H9 (cell line): ENCODE data around the gene EEF1AKMT3. TPM values are rescaled to one million over a fixed set of nuclear protein-coding genes. Genes with fewer than 3 reads are reported as not detected.

Source experiments
- DNase-seq: peaks from one replicate; pipeline ENCODE4 v3.0.0-alpha.2; 2017
- H2AFZ ChIP-seq: one replicate; pipeline ENCODE4 v1.6.1; 2013; ENCODE audit warnings: mild to moderate bottlenecking, low read length, control low read depth, moderate library complexity
- H2AK5ac ChIP-seq: 2 replicates; pipeline ENCODE4 v1.6.1; 2013; ENCODE audit warnings: low read length, control low read depth, mixed read lengths; ENCODE audit not compliant: insufficient read length
- H2BK120ac ChIP-seq: one replicate; pipeline ENCODE4 v1.6.1; 2013; ENCODE audit warnings: low read depth, mild to moderate bottlenecking, low read length, control low read depth, inconsistent platforms; ENCODE audit not compliant: poor library complexity, severe bottlenecking
- H2BK12ac ChIP-seq: 2 replicates; pipeline ENCODE4 v1.6.1; 2013; ENCODE audit warnings: low read length, control low read depth, mixed read lengths, low read depth; ENCODE audit not compliant: insufficient read length
- H2BK15ac ChIP-seq: 2 replicates; pipeline ENCODE4 v1.6.1; 2013; ENCODE audit warnings: low read depth, low read length, control low read depth
- H2BK20ac ChIP-seq: one replicate; pipeline ENCODE4 v1.6.1; 2013; ENCODE audit warnings: low read depth, mild to moderate bottlenecking, low read length, control low read depth, inconsistent platforms; ENCODE audit not compliant: poor library complexity, severe bottlenecking
- H2BK5ac ChIP-seq: 2 replicates; pipeline ENCODE4 v1.6.1; 2013; ENCODE audit warnings: low read length, control low read depth, mixed read lengths; ENCODE audit not compliant: insufficient read length
- H3K14ac ChIP-seq: 2 replicates; pipeline ENCODE4 v1.6.1; 2013; ENCODE audit warnings: low read length, control low read depth; ENCODE audit not compliant: insufficient read depth
- H3K18ac ChIP-seq: 2 replicates; pipeline ENCODE4 v1.6.1; 2013; ENCODE audit warnings: low read depth, mild to moderate bottlenecking, mixed read lengths, low read length, control low read depth; ENCODE audit not compliant: insufficient read length
- H3K23ac ChIP-seq: 2 replicates; pipeline ENCODE4 v1.6.1; 2013; ENCODE audit warnings: low read length, control low read depth, mixed read lengths, low read depth; ENCODE audit not compliant: insufficient read length
- H3K23me2 ChIP-seq: 2 replicates; pipeline ENCODE4 v1.6.1; 2013; ENCODE audit warnings: low read depth, mild to moderate bottlenecking, mixed read lengths, low read length, control low read depth; ENCODE audit not compliant: insufficient read length, poor library complexity, severe bottlenecking
- H3K27ac ChIP-seq: 2 replicates; pipeline ENCODE4 v1.5.1; 2013; ENCODE audit warnings: low read length, control low read depth, mixed read lengths, low read depth; ENCODE audit not compliant: insufficient read length
- H3K27me3 ChIP-seq: 2 replicates; pipeline ENCODE4 v1.6.1; 2013; ENCODE audit warnings: low read length, control low read depth, inconsistent platforms; ENCODE audit not compliant: insufficient read depth
- H3K4ac ChIP-seq: 2 replicates; pipeline ENCODE4 v1.6.1; 2013; ENCODE audit warnings: low read depth, mild to moderate bottlenecking, control low read depth, inconsistent platforms, low read length, moderate library complexity
- H3K4me1 ChIP-seq: 2 replicates; pipeline ENCODE4 v1.6.1; 2013; ENCODE audit warnings: low read length, control low read depth, inconsistent platforms; ENCODE audit not compliant: insufficient read depth
- H3K4me2 ChIP-seq: 2 replicates; pipeline ENCODE4 v1.6.1; 2013; ENCODE audit warnings: low read length, control low read depth, mixed read lengths; ENCODE audit not compliant: insufficient read length, insufficient read depth
- H3K56ac ChIP-seq: 2 replicates; pipeline ENCODE4 v1.6.1; 2013; ENCODE audit warnings: low read depth, mild to moderate bottlenecking, mixed read lengths, low read length, control low read depth; ENCODE audit not compliant: insufficient read length
- H3K79me1 ChIP-seq: 2 replicates; pipeline ENCODE4 v1.6.1; 2013; ENCODE audit warnings: low read depth, mild to moderate bottlenecking, moderate library complexity, low read length, control low read depth, inconsistent platforms; ENCODE audit not compliant: insufficient read depth, poor library complexity, severe bottlenecking
- H3K79me2 ChIP-seq: 2 replicates; pipeline ENCODE4 v1.6.1; 2013; ENCODE audit warnings: low read length, control low read depth, inconsistent platforms; ENCODE audit not compliant: insufficient read depth
- H3K9ac ChIP-seq: 2 replicates; pipeline ENCODE4 v1.6.1; 2013; ENCODE audit warnings: low read length, control low read depth, mixed read lengths; ENCODE audit not compliant: insufficient read length; ENCODE audit errors: extremely low read depth
- H3K9me3 ChIP-seq: one replicate; pipeline ENCODE4 v1.6.1; 2013; ENCODE audit warnings: low read depth, low read length, inconsistent platforms; ENCODE audit not compliant: control insufficient read depth
- H3T11ph ChIP-seq: one replicate; pipeline ENCODE4 v1.6.1; 2013; ENCODE audit warnings: mild to moderate bottlenecking, low read length, control low read depth, inconsistent platforms
- H4K20me1 ChIP-seq: one replicate; pipeline ENCODE4 v1.6.1; 2013; ENCODE audit not compliant: control insufficient read depth, insufficient read length, insufficient read depth
- H4K5ac ChIP-seq: 2 replicates; pipeline ENCODE4 v1.6.1; 2013; ENCODE audit warnings: low read depth, mild to moderate bottlenecking, mixed read lengths, low read length, control low read depth; ENCODE audit not compliant: insufficient read length
- H4K8ac ChIP-seq: replicated peaks from 2 replicates; pipeline ENCODE4 v1.6.1; 2013; ENCODE audit warnings: low read length, control low read depth, mixed read lengths, low read depth; ENCODE audit not compliant: insufficient read length
- H4K91ac ChIP-seq: 2 replicates; pipeline ENCODE4 v1.6.1; 2013; ENCODE audit warnings: low read depth, mild to moderate bottlenecking, moderate library complexity, mixed read lengths, low read length, control low read depth; ENCODE audit not compliant: insufficient read length
- H3K27ac Mint-ChIP-seq, 3 experiments: 2 replicates in 2 of 3; 3 replicates in 1 of 3; pipeline ENCODE4 v1.8.0; 2020 to 2021; ENCODE audit warnings: mixed read lengths in 3 of 3, mild to moderate bottlenecking in 1 of 3, moderate library complexity in 1 of 3
- H3K27me3 Mint-ChIP-seq: 2 replicates; pipeline ENCODE4 v1.8.0; 2021; ENCODE audit warnings: low read depth, mild to moderate bottlenecking, moderate library complexity, mixed read lengths
- H3K36me3 Mint-ChIP-seq, 3 experiments: 2 replicates in 2 of 3; 3 replicates in 1 of 3; pipeline ENCODE4 v1.8.0; 2020 to 2021; ENCODE audit warnings: low read depth in 3 of 3, mixed read lengths in 3 of 3; ENCODE audit not compliant: insufficient read depth in 1 of 3
- H3K4me1 Mint-ChIP-seq, 2 experiments: 2 replicates each; pipeline ENCODE4 v1.8.0; 2020; ENCODE audit warnings: mixed read lengths in 2 of 2
- H3K4me3 Mint-ChIP-seq, 2 experiments: 2 replicates in 1 of 2; 3 replicates in 1 of 2; pipeline ENCODE4 v1.8.0; 2020 to 2021; ENCODE audit warnings: mild to moderate bottlenecking in 2 of 2, mixed read lengths in 2 of 2, moderate library complexity in 1 of 2
- H3K9me3 Mint-ChIP-seq, 2 experiments: 2 replicates in 1 of 2; 3 replicates in 1 of 2; pipeline ENCODE4 v1.8.0; 2020; ENCODE audit warnings: mild to moderate bottlenecking in 2 of 2, mixed read lengths in 2 of 2, moderate library complexity in 1 of 2
- WGBS: extraction: QIAGEN DNeasy Blood & Tissue Kit; methylation state at CpG from one replicate; pipeline ENCODE4 v1.1.7; 2013; ENCODE audit warnings: missing lambda C conversion rate, low lambda C conversion rate, mixed read lengths; ENCODE audit not compliant: insufficient read length; ENCODE audit errors: extremely low coverage; 5-methylcytosine and 5-hydroxymethylcytosine counted together
- total RNA-seq: library from RNA; stranded (reverse); gene quantifications from 2 replicates; pipeline ENCODE4 v1.2.1, GENCODE V29; 2021
- TF ChIP-seq, protein P1 (sequence below): fragments of 200-600 bp; sonication (generic); conservative IDR thresholded peaks from 3 replicates; pipeline ENCODE4 v1.8.0; 2021; ENCODE audit warnings: antibody characterized with exemption, mild to moderate bottlenecking

The EEF1AKMT3 gene
- total RNA-seq, 1 experiment from 2014 or later = 2.9 TPM

DNA sequence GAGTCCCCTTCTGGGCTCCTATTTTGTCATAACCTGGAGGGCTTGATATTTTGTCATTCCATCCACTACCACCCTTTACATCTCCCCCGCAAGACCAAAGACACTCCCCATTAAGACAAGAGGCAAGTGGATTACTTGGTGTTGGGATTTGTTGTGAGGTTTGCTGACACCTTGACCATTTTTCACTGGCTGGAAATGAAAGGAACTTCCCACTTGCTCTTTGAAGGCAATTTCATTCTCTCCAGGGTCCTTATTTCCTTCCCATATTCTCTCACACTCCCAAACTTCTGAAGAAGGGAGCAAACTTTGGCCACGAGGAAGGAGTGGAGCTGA, 48.8 kb upstream of the EEF1AKMT3 start:
- H3K23ac ChIP-seq = no peak overlapping the region
- no CpG with 5 or more reads among the region's 2 CpGs for WGBS
- Mint-ChIP-seq H3K27ac (no peak overlapping the region), H3K27me3 (peaks cover 53% of the 10 kb centered on the region), H3K36me3 (peaks cover 10 to 28% (median 15%) of the 10 kb centered on the region in 3 experiments), H3K9me3 (no peaks in the 10 kb centered on the region; a peak in 1 of 5 replicates), H3K4me1 (peaks cover 12 to 17% of the 10 kb centered on the region in 2 experiments), H3K4me3 (no peak overlapping the region)
- no peaks in the 10 kb centered on the region; the same call in 1 of the 2 replicates for H3K4me1 ChIP-seq
- H2BK5ac ChIP-seq = no peak overlapping the region
- H2AFZ ChIP-seq = no peak overlapping the region
- no peak overlapping the region for H3K27ac ChIP-seq
- H4K5ac ChIP-seq = no peak overlapping the region
- H3K18ac ChIP-seq = no peak overlapping the region
- no peak overlapping the region for H3K4me2 ChIP-seq
- H2BK12ac ChIP-seq = no peak overlapping the region
- no peaks in the 10 kb centered on the region for H4K20me1 ChIP-seq
- no peak overlapping the region for H2BK120ac ChIP-seq
- no peak overlapping the region for H3K56ac ChIP-seq
- no peaks in the 10 kb centered on the region for H3K9me3 ChIP-seq
- no peak overlapping the region for H2BK15ac ChIP-seq
- no peak overlapping the region for H3T11ph ChIP-seq
- H3K27me3 ChIP-seq = peaks cover 18% of the 10 kb centered on the region; the same call in 1 of the 2 replicates
- H3K23me2 ChIP-seq = peaks cover 14% of the 10 kb centered on the region
- TF ChIP-seq, protein P1, sequence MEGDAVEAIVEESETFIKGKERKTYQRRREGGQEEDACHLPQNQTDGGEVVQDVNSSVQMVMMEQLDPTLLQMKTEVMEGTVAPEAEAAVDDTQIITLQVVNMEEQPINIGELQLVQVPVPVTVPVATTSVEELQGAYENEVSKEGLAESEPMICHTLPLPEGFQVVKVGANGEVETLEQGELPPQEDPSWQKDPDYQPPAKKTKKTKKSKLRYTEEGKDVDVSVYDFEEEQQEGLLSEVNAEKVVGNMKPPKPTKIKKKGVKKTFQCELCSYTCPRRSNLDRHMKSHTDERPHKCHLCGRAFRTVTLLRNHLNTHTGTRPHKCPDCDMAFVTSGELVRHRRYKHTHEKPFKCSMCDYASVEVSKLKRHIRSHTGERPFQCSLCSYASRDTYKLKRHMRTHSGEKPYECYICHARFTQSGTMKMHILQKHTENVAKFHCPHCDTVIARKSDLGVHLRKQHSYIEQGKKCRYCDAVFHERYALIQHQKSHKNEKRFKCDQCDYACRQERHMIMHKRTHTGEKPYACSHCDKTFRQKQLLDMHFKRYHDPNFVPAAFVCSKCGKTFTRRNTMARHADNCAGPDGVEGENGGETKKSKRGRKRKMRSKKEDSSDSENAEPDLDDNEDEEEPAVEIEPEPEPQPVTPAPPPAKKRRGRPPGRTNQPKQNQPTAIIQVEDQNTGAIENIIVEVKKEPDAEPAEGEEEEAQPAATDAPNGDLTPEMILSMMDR = no peak
- no peak overlapping the region for H2BK20ac ChIP-seq
- no peak overlapping the region for H3K4ac ChIP-seq
- DNase-seq = no peak
- no peak overlapping the region for H4K91ac ChIP-seq
- H3K79me2 ChIP-seq = no peaks in the 10 kb centered on the region
- no peaks in the 10 kb centered on the region for H3K79me1 ChIP-seq
- H3K9ac ChIP-seq = no peak overlapping the region
- H4K8ac ChIP-seq = no peak overlapping the region
- no peak overlapping the region for H3K14ac ChIP-seq
- H2AK5ac ChIP-seq = no peak overlapping the region
